Measurements from ENCODE around the gene FAM181A. TPM values are rescaled to one million over a fixed set of nuclear protein-coding genes. Genes with fewer than 3 reads are reported as not detected.

FAM181A gene
- total and polyA plus RNA-seq, 2 experiments from 2014 or later = not detected

- H3K36me3 ChIP-seq (ENCODE audit: insufficient read depth) = no peaks in the 10 kb centered on the region
- H3K4me3 ChIP-seq = no peak overlapping the region
- H3K27me3 ChIP-seq (ENCODE audit: insufficient read depth) = no peaks in the 10 kb centered on the region
- Mint-ChIP-seq H3K27me3 (ENCODE audit: insufficient read depth, low read depth, poor library complexity) (peaks cover 2% of the 10 kb centered on the region), H3K9me3 (no peaks in the 10 kb centered on the region), H3K36me3 (ENCODE audit: low read depth) (no peaks in the 10 kb centered on the region), H3K4me1 (no peaks in the 10 kb centered on the region), H3K4me3 (no peak overlapping the region), H3K27ac (no peak overlapping the region)
- no peak overlapping the region for H3K4me2 ChIP-seq
- no peaks in the 10 kb centered on the region for H3K79me2 ChIP-seq (replicated peaks; ENCODE audit: insufficient read depth)
- H4K20me1 ChIP-seq (replicated peaks; ENCODE audit: insufficient read depth) = no peaks in the 10 kb centered on the region
- no peak for DNase-seq (ENCODE audit: low spot score)
- H3K9me2 ChIP-seq (ENCODE audit: insufficient read depth) = no peaks in the 10 kb centered on the region; the same call in 1 of the 2 replicates
- no peak for ATAC-seq
- no peak overlapping the region for H2AFZ ChIP-seq
- no peak overlapping the region for H3K27ac ChIP-seq (ENCODE audit: low read depth)
- no peaks in the 10 kb centered on the region for H3K4me1 ChIP-seq (ENCODE audit: insufficient read depth)
- TF ChIP-seq POLR2AphosphoS5 (IDR thresholded peaks at IDR 0.05; ENCODE audit: low read depth) (no peak), ETS1 (IDR thresholded peaks at IDR 0.05) (no peak), ZNF331 (CRISPR knock-in tag; IDR thresholded peaks at IDR 0.05; ENCODE audit: low read depth) (no peak), CREB1 (CRISPR knock-in tag; IDR thresholded peaks at IDR 0.05; ENCODE audit: low read depth) (no peak), CTCF (conservative IDR thresholded peaks at IDR 0.05; ENCODE audit: low read depth in 2 of 2) (no peak), ZNF114 (CRISPR knock-in tag; IDR thresholded peaks at IDR 0.05) (no peak), JUNB (IDR thresholded peaks at IDR 0.05; ENCODE audit: unreplicated experiment) (no peak), ZNF462 (CRISPR knock-in tag; IDR thresholded peaks at IDR 0.05) (no peak), STAT1 (IDR thresholded peaks at IDR 0.05; ENCODE audit: unreplicated experiment) (no peak), REST (IDR thresholded peaks at IDR 0.05; ENCODE audit: unreplicated experiment) (no peak), EZH2 (IDR thresholded peaks at IDR 0.05; ENCODE audit: low read depth, unreplicated experiment) (no peak), NANOG (IDR thresholded peaks at IDR 0.05; ENCODE audit: borderline replicate concordance) (no peak), EZH2phosphoT487 (IDR thresholded peaks at IDR 0.05; ENCODE audit: unreplicated experiment) (no peak)
- H3F3A ChIP-seq (replicated peaks; ENCODE audit: low read depth) = no peaks in the 10 kb centered on the region
Observed at GRCh38 chr14:93911975-93912615, 15.0 kb upstream of the FAM181A start.
